ENCODE results near the gene ZBTB20. TPM values are rescaled to one million over a fixed set of nuclear protein-coding genes. Genes with fewer than 3 reads are reported as not detected.

The ZBTB20 gene
- total RNA-seq, 1 experiment from 2014 or later, result 11.0 TPM

- DNase-seq (ENCODE audit: low spot score), result no peak
These were observed 274.5 kb downstream of the ZBTB20 start for GRCh38 chr3:114872588-114872987.

- no peak for DNase-seq (ENCODE audit: low spot score)
These were observed 275.0 kb downstream of the ZBTB20 start for GRCh38 chr3:114872050-114872449.

DNA sequence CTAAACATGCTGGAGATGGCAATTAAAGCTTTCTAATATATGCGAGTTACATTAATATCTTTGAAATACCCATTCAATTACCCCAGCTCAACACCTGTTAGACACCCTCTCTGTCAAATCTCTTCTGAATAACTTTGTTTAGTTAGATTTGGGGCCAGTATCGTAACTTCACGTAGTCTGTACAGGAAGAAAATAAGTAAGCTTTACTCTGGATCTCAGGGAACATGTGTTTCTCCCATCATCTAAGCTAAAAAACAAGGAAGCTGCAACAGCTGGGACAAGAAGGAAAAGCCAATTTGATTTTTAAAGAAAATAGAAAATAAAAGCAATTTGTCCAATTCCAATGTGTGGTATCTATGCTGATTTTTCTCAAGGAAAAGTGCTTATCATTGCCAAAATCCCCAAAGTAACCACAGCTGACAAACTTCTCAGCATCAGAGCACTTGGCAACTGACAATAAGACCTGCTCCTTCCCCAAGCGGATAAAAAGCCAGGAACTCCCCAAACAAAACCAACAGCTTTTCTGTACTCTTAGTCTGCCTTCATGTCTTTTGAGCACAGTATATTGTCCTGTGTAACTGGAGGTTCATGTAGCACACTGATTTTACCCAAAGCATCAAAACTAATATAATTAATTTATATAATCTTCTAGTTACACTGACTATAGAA is 279.1 kb downstream of the ZBTB20 start:
- no peak for DNase-seq (ENCODE audit: low spot score)

DNA sequence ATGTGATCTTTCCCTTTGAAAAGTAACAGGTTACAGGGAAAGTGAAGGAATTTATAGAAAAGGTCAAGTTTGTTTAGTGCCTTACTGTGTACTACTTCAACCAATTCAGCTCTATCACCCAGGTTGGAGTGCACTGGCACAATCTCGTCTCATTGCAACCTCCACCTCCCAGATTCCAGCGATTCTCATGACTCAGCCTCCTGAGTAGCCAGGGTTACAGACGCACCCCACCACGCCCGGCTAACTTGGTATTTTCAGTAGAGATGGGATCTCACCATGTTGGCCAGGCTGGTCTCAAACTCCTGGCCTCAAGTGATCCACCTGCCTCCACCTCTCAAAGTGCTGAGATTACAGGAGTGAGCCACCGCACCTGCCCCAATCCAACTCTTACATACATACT is 279.7 kb downstream of the ZBTB20 start:
- no peak for DNase-seq (ENCODE audit: low spot score)

GRCh38 chr3:114866430-114866829 is 280.7 kb downstream of the ZBTB20 start:
- DNase-seq (ENCODE audit: low spot score), result no peak

- no peak for DNase-seq (ENCODE audit: low spot score)
These were observed 282.1 kb downstream of the ZBTB20 start for GRCh38 chr3:114864970-114865369.

DNA sequence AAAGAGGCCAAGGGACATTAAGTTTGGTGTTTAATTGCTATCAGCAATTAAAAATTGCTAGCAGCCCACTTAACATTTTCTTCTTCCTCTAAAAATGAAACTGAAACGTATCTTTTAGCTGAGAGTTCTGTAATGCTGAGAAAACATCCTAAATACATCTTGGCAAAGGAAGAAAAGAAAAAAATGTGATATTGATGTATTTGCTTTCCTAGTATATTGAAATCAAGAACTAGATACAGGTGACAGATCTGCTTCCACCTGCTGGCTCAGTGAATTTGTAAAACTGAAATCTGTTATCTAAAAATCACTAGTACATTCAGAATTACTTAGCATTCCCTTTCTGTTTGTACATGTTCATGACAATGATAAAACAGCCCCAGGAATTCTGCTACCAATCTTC is 283.2 kb downstream of the ZBTB20 start:
- no peak for DNase-seq (ENCODE audit: low spot score)

DNA sequence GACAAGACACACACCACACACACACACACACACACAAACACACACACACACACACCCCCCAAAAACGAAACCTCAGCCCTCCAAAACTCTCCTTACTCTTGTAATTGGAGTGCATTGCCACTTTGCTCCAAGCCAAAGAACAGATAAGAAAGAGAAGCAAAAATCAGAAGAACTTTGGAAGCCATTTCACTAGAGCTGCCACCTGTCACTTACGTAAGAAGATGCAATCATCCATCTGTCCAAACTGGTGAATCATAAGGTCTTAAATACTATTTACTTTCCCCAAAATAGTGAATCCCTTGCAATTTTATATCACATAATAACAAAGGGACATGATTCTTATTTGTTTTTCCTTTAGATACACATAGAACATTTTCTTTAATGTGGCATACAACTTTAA is 285.4 kb downstream of the ZBTB20 start:
- no peak for DNase-seq (ENCODE audit: low spot score)

- DNase-seq (ENCODE audit: low spot score), result peak; percentile 39
These were observed 286.6 kb downstream of the ZBTB20 start for GRCh38 chr3:114860531-114860930.

- no peak for DNase-seq (ENCODE audit: low spot score)
These were observed 288.8 kb downstream of the ZBTB20 start for GRCh38 chr3:114858329-114858728.

DNA sequence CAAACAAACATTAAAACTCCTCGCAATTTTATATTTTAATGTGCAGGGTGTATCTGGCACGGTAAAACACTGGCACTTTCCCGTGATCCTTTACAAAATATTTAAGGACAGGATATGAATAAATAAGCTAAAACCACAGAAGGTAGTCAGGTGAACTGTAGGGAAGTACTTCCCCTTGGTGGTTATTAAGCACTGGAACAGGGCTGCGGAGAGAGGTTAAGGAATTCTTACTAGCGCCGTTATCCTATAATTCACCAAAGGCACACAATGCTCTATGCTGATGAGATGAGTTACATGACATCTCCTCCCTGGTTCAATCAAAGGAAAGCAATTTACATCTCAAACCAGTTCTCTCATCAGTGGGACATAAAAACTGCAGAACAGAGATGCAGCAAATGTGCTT is 289.8 kb downstream of the ZBTB20 start:
- DNase-seq (ENCODE audit: low spot score), result peak; percentile 38

DNA sequence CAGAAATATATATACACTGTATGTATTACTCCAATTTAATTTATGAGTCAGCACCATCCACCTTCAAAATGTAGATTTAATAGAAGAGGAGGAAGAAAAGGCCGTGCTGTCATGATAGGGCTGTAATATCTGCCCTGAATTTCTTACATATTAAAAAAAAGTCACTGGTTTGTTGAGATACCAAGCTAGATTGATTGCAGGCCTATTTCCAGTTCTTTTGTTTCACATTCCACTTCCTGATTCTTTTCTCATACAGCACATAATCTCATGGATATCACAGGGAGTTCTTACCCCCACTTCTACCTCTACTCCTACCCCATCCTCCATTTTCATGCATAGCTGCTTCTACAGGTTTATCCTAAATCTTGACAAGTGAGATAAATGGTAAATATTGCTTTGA is 290.3 kb downstream of the ZBTB20 start:
- no peak for DNase-seq (ENCODE audit: low spot score)

GRCh38 chr3:114855839-114856238 is 291.2 kb downstream of the ZBTB20 start:
- no peak for DNase-seq (ENCODE audit: low spot score)

GRCh38 chr3:114852966-114853365 is 294.1 kb downstream of the ZBTB20 start:
- DNase-seq (ENCODE audit: low spot score), result no peak

DNA sequence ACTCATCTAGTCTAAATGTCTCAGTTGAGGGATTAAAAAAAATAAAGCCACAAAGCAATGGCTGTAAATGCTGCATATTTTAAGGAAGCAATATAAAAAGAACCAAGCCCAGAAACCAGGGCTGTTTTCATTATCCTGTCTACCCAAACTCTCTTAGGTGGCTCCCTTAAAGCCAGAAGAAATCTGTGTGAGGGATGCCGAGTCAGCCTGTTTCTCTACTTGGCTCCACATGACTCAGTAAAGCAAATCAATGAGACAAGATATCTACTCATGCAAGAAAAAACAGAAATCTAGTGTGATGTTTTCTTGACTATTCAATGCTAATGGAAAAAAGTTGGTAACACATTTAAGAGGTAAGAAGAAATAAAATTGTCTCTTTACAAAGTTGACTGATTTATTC is 296.2 kb downstream of the ZBTB20 start:
- no peak for DNase-seq (ENCODE audit: low spot score)

GRCh38 chr3:114848643-114849350 is 298.3 kb downstream of the ZBTB20 start:
- no peak for DNase-seq (ENCODE audit: low spot score)

- DNase-seq (ENCODE audit: low spot score), result no peak
These were observed 299.0 kb downstream of the ZBTB20 start for GRCh38 chr3:114848082-114848481.

DNA sequence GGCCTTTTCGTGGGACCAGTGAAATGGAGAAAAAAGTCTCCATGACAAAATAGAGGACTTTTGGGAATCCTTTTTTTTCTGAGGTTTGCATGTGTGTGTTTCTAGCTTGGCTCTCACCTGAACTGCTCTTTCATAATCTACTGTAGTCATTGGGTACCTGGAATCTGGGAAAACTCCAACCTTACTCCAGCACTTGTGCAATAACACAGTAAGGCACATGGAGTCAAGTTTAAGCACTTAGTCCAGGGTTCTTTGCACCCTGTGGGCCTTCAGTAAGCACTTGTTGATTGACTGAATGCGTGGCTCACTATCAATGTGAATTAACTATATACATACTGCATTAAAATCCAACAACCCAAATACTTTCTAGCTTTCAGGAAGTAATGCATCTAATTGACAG is 299.5 kb downstream of the ZBTB20 start:
- no peak for DNase-seq (ENCODE audit: low spot score)

GRCh38 chr3:114846779-114847178 is 300.3 kb downstream of the ZBTB20 start:
- DNase-seq (ENCODE audit: low spot score), result no peak

- DNase-seq (ENCODE audit: low spot score), result no peak
These were observed 300.8 kb downstream of the ZBTB20 start for GRCh38 chr3:114846252-114846651.

DNA sequence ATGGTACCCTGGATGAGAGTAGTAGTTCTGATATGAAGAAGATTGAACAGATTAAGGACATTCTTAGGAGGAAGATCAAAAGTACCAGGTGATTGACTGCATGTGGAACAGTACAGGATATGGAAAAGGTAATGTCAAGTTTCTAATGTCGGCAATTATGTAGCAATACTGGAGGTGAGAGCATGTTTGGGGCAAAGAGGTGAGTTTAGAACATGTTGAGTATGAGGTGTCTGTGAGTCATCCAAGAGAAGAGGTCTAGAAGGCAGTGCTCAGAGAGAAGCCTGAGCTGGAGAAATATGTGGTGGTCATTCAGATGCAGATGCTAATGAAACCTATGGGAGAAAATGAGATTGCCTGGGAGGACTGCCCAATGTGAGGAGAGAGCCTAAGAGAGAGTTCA is 305.6 kb downstream of the ZBTB20 start:
- DNase-seq (ENCODE audit: low spot score), result no peak

DNA sequence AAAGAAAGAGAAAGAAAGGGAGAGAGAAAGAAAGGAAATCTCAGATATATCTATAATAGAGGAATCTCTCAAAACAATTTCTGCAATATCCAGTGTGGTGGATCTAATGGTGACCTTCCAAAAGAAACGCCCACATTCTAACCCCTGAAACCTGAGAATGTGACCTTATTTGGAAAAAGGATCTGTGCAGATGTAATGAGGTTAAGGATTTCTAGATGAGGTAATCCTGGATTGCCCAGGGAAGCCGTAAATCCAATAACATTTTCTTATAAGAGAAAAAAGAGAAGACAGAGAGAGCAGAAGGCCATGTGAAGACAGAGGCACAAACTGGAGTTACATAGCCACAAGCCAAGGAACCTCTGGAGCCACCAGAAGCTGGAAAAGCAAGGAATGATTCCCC is 307.6 kb downstream of the ZBTB20 start:
- no peak for DNase-seq (ENCODE audit: low spot score)

- no peak for DNase-seq (ENCODE audit: low spot score)
These were observed 309.1 kb downstream of the ZBTB20 start for GRCh38 chr3:114838025-114838424.
